ENCODE results near the gene KCNN4.

The KCNN4 gene

GRCh38 chr19:43741075-43741825 is 39.5 kb downstream of the KCNN4 start:
- no peaks in the 10 kb centered on the region for H3K27me3 ChIP-seq
- H3K27ac ChIP-seq: no peak overlapping the region
- TF ChIP-seq CTCF (IDR thresholded peaks at IDR 0.05): no peak
- H3K36me3 ChIP-seq: peaks cover 71% of the 10 kb centered on the region
- peaks cover 8 to 13% of the 10 kb centered on the region in 2 experiments for H3K4me1 ChIP-seq (ENCODE audit: control insufficient read depth in 1 of 2, insufficient read depth in 1 of 2, low read depth in 1 of 2, low read length in 1 of 2)
- no peak overlapping the region for H3K4me3 ChIP-seq (ENCODE audit: low read depth in 1 of 2, low read length in 1 of 2)
- no peaks in the 10 kb centered on the region for H3K9me3 ChIP-seq

- Histone ChIP-seq H3K27me3 (no peaks in the 10 kb centered on the region), H3K27ac (no peak overlapping the region), H3K9me3 (no peaks in the 10 kb centered on the region), H3K4me1 (ENCODE audit: control insufficient read depth in 1 of 2, insufficient read depth in 1 of 2, low read depth in 1 of 2, low read length in 1 of 2) (peaks cover 2 to 3% of the 10 kb centered on the region in 2 experiments), H3K36me3 (peaks cover 74% of the 10 kb centered on the region), H3K4me3 (ENCODE audit: low read depth in 1 of 2, low read length in 1 of 2) (no peak overlapping the region)
- no peak for TF ChIP-seq CTCF (IDR thresholded peaks at IDR 0.05)
These were observed 41.1 kb downstream of the KCNN4 start for GRCh38 chr19:43739439-43740235.

- Histone ChIP-seq H3K4me1 (ENCODE audit: control insufficient read depth in 1 of 2, insufficient read depth in 1 of 2, low read depth in 1 of 2, low read length in 1 of 2) (no peaks in the 10 kb centered on the region), H3K9me3 (no peaks in the 10 kb centered on the region), H3K27ac (no peak overlapping the region), H3K4me3 (ENCODE audit: low read depth in 1 of 2, low read length in 1 of 2) (no peak overlapping the region), H3K36me3 (peaks cover 80% of the 10 kb centered on the region), H3K27me3 (no peaks in the 10 kb centered on the region)
- TF ChIP-seq CTCF (IDR thresholded peaks at IDR 0.05): no peak
These were observed 42.0 kb downstream of the KCNN4 start for GRCh38 chr19:43738780-43739211.

GRCh38 chr19:43735957-43736356 is 44.8 kb downstream of the KCNN4 start:
- H3K4me1 ChIP-seq (ENCODE audit: control insufficient read depth in 1 of 2, insufficient read depth in 1 of 2, low read depth in 1 of 2, low read length in 1 of 2): peaks cover 15 to 16% of the 10 kb centered on the region in 2 experiments
- H3K4me3 ChIP-seq (ENCODE audit: low read depth in 1 of 2, low read length in 1 of 2): no peak overlapping the region
- no peak for TF ChIP-seq CTCF (IDR thresholded peaks at IDR 0.05)

GRCh38 chr19:43735013-43735412 is 45.8 kb downstream of the KCNN4 start:
- Histone ChIP-seq H3K36me3 (peaks cover 68% of the 10 kb centered on the region), H3K4me3 (ENCODE audit: low read depth in 1 of 2, low read length in 1 of 2) (no peak overlapping the region), H3K4me1 (ENCODE audit: control insufficient read depth in 1 of 2, insufficient read depth in 1 of 2, low read depth in 1 of 2, low read length in 1 of 2) (peaks cover 15 to 16% of the 10 kb centered on the region in 2 experiments), H3K9me3 (no peaks in the 10 kb centered on the region), H3K27ac (no peak overlapping the region), H3K27me3 (no peaks in the 10 kb centered on the region)
- no peak for TF ChIP-seq CTCF (IDR thresholded peaks at IDR 0.05)

More at GRCh38 chr19:43735957-43736356, 44.8 kb downstream of the KCNN4 start:
- H3K9me3 ChIP-seq: no peaks in the 10 kb centered on the region
- no peaks in the 10 kb centered on the region for H3K27me3 ChIP-seq
- no peak overlapping the region for H3K27ac ChIP-seq
- H3K36me3 ChIP-seq: peaks cover 74% of the 10 kb centered on the region

Data from neutrophil (primary cell).